ENCODE results near the gene LRRC32.

DNA sequence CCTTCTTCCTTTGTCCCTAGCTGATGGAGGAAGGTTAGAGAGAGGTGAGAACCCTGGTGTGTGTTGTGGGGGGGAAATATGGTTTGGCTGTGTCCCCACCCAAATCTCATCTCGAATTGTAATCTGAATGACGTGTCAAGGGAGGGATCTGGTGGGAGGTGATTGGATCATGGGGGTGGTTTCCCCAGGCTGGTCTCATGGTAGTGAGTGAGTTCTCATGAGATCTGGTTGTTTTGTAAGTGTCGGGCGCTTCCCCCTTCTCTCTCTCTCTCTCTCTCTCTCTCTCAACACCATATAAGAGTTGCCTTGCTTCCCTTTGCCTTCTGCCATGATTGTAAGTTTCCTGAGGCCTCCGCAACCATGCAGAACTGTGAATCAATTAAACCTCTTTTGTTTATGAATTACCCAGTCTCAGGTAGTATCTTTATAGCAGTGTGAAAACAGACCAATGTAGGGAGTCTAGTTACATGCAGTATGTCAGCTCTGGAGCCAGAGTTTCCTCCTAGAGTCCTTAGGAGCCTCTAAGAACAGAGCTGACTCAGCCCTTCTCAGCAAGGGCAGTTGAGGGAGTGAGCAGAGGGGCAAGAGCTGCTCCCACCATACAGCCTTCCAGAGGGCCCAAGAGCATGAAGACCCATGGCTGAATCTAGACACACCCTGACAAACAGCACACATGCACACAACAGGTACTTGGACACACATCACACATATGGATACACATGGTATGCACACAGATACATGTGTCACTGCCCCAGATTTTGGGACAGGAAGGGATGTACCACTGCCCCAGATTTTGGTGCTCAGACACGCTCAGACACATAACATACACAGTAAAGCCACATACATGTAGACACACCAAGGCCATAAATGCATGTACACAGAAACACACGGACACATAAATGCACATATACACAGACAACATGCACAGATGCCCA is 12.9 kb upstream of the LRRC32 start:
- TF ChIP-seq POLR2A (IDR thresholded peaks at IDR 0.05; ENCODE audit: low read length): no peak
- TF ChIP-seq GATA1 (IDR thresholded peaks at IDR 0.05; ENCODE audit: low read depth, low read length): no peak

All from erythroblast (primary cell).